Stimulated activated CD8-positive, alpha-beta memory T cell treated with anti-CD3 and anti-CD28 coated beads, Interleukin-2, amount 100 ng/mL, for 48 hours (primary cell): ENCODE results near the gene NID2.

ENCODE experiments used
- DNase-seq, 2 donors: peaks; one replicate each; pipeline ENCODE4 v3.0.0-alpha.2; 2020; ENCODE audit warnings: low read depth in 2 of 2

Gene NID2

DNA sequence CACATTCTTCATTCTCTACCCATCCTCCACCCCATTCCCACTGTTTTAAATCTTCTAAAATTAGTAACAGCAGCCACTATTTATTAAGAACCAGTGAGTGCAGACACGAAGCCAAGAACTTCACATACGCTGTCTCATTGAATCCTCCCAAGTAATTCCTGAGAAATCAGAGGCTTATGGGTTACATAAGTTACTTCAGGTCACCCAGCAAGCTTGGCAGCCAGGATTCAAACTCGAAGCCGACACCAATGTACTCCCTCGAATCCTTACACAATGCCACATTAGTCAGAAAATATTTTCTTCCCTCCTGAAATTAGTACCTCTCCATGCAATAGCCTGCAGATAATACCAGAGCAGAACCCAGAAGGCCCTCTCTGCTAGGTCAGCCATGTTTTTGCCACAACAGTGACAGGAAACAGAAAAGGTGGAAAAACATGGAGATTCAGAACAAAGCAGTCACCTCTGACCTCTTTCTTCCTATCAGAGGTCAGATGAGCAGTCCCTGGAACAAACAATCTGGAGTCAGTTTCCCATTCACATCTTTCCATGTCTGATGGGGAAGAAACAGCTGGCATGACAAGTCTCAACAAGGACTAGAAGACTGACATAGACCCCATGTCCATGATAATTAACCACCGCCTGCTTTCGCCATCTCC, 16.4 kb downstream of the NID2 start:
- no peak for DNase-seq

DNA sequence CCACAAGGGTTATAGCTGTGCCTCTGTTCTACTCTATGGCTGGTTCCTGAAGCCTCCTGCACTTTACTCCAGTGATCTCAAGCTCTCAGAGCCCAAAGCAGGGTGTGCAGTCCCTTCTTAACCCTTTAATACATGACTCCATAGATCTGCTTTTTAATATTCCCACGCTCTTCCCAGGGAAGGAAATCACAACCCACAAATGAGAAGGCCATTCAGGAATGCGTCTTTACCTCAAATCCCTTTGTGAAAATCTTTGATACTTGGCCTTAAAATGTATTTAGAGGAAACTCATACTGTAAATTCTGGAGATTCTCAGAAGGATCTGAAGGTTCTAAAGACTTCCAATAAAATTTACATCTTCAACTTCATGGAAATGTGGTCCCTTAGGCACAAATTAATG, 17.0 kb downstream of the NID2 start:
- DNase-seq = no peak

DNA sequence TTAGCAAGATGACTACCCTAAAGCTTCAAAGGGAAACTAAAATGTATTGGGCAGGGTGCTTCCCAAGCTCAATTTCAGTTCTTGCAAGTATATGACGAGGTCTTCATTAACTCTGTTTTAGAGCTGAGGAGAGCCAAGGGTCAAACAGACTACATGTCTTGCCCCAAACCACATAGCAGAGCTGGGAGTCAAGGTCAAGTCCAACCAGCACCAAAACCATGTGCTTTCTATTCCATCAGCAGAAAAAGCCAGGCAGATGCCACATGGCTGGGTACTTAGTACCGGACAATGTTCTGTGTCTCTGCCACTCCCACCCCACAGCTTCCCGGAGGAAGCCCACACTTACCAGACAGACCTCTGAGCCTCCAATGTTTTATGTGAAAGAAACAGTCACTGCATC, 17.6 kb downstream of the NID2 start:
- no peak for DNase-seq

DNA sequence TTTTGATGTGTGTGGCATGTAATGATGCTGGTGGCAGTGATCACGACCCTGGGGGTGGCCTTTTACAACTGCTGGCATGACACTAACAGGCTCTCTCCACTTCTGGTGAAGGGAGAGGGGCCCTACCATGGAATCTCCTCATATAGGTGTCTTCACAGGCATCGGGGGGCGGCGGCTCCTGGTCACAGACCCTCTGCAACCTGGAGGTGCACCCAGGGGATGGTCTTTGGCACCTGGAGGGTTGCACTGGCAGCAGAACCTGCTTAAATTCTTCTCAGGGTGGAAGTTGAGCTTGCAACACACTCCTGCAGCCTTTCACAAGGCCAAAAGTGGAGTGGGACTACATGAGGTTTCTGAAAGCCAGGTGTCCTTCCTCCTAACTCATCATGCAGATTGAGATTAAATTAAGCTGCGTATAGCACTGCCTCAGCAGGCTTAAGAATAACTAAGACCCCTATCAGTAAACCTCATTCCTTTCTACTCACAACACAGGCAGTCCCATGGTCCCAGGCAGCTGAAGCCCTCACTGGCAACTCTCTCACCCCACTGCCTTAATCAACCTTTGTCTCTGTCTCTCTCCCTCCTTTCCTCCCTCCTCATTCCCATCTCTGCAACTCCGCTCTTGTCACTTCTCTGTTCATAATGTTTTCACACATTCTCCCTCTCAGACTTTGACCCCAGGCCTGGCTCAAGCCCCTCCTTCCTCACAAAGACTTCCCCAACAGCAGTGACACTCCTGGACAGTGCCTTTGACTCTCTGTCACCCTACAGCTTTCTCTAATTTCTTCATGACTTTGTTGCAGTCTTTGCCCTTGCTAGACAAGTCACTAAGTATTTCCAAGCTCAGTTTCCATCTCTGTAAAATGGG, 18.9 kb downstream of the NID2 start:
- no peak for DNase-seq

DNA sequence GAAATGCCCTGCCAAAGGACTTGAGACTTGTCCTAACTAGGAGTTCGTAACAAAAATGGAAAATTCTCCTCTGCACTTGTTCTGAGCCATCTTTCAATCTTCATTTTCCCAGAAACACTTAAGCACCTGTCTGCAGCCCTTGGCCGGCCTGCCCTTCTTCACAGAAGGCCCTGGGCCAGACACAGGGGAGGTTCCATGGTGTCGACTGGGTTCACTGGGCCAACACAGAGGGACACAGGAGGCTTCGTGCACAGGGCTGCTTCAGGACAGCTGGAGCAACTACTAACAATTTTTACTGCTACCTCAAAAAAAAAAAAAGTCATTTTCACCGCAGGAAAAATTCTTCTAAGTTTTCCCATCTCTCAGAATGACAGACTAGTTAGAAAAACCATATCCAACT, 19.6 kb downstream of the NID2 start:
- DNase-seq = no peak

DNA sequence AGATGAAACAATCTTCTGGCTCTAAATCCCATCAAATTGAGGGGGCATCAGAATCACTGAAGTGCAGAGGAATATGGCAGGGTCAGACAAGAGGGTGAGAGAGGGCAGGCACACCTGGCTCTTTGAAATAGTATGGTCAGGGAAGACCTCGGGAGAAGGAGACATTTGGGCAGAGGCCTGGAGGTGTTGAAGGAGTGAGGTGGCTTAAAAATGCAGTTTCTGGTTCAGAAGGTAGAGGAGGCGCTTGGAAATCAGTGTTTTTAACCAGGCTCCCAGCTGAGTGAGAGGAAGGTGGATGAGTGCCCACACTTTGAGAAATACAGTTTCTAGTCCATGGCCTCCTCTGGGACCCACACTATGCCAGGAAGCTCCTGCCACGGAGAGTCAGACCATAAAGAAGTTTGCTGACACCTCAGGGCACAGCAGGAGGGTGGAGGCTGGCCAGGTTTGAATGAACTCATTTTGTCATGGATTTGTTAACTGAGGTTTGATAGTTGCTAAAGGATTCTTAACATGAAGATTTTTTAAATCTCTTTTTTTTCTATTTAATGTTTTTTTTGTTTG, 20.1 kb downstream of the NID2 start:
- no peak for DNase-seq

DNA sequence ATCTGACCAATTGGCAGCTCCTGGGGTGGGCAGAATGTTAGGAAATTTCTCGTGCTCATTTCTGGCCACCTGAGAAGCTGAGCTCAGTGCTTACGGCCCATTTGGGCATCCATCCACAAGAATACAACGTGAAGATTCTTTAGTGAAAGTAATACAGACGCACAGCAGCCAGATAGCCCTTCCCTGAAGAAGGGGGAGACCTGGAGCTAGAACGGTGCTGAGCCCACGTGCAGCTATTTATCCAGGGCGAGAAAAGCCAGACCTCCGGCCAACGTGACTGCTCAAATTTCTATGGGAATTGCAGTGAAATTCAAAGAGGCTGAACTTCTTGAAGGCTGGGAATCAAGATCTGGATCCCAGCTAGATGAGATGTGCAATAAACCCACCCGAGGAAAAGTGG, 20.7 kb downstream of the NID2 start:
- DNase-seq = no peak

DNA sequence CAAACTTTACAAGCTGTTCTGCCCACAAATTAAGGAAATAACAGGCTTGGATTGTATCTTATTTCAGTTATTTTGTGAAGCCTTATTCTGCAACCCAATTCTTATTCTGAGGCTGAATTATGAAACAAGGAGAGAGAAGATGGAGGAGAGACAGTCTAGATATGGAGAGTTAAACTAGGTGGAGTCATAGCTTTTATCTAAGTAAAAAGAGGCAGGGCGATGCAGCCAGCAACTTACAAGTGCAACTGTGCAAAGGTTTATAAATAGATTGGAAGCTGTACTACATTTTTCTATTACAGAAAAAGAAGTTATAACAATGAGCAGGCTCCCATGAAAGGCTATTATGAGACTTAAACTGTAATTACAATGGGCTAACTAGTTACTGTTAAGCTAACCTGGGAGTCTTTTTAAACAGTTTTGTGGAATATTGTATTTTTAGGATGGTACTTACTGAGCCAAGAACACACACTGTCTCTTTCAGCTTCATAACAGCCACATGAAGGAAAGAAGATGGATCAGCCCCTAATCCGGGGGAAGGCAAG, 22.4 kb downstream of the NID2 start:
- DNase-seq = no peak

DNA sequence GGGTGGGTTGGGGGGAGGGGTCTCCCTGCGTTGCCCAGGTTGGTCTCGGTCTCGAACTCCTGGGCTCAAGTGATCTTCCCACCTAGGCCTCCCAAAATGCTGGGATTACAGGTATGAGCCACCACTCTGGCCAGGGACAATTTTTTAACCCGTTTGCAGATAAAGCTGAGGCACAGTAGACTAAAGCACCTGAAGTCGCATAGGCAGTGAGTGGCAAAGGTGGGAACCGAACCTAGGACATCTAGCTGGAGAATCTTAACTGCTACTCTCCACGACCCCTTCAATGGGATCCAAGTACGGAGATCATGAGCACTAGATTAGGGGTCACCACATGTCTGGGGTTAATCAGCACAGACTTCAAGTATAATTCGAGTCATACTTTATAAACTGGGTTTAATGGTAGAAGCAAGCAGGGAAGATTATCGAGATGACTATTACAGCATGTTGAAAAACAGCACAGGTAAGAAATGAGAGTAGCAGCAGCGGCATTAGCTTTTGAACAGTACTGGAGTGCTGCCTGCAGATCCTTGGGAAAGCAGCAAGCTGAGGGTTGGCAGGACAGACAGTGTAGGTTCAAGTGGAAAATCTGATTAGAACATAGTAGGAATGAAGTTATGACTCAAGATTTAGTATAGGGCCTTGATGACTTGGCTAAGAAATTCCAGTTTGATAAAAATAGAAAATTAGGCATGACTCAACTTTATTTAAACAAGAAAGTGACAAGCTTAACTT, 23.9 kb downstream of the NID2 start:
- DNase-seq = no peak

DNA sequence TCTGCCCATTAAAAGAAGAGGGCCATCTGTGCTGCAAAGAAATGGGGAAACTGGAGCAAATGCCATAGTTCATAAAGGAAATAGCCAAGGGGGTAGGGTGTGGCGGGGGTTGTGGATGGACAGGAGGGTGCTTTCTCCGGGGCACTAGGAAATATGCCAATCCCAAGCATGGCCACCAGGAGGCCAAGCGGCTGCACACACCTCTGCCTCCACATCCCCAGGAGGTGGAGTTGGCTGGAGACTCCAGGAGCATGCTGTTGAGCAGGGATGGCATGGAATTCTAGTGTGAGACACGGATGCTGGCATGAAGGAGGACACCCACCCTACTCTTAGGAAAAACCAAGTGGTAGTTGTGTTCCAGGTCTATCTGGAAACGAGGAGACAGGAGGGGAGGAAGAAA, 25.2 kb downstream of the NID2 start:
- peak; percentile 30 to 33 for DNase-seq

DNA sequence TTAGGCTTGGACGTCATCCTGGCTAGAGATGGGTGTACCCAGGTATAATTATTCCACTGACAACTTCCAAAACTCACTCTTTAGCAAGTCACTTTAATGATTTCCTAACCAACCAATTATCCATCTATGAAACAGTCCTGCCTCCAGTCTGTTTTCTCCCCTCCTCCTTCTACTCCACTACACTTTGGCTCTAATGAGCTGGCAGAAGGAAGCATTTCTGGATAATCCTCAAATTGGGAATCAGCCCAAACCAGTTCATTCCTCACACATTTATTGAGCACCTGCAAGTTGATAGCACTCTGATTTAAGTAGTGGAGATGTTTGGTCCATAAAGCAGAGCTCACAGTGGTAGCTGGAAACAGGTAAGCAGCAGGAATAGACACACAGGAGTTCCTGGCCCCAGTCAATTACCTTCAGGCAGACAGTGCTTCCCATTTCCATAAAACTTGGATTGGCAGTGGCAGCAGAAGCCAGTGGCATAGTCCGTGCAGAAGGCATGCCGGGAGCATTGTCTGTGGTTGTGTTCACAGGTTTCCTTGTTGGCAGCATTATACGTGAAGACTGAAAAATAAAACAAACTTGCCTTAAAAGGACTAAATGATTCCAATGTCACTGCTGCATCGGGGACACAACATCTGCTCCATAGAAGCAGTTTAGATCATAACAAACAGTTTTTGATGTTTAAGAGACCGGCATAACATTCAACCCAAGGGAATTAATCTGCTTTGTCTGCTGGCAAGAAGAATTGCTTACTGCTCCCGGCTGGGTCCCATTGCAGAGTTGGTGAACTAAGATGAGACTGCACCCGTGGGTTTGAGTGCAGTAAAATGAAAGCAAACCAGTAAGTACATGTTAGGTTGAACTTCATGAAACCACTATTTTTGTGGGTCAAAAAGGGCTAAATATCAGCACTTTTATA, 26.2 kb downstream of the NID2 start:
- no peak for DNase-seq

DNA sequence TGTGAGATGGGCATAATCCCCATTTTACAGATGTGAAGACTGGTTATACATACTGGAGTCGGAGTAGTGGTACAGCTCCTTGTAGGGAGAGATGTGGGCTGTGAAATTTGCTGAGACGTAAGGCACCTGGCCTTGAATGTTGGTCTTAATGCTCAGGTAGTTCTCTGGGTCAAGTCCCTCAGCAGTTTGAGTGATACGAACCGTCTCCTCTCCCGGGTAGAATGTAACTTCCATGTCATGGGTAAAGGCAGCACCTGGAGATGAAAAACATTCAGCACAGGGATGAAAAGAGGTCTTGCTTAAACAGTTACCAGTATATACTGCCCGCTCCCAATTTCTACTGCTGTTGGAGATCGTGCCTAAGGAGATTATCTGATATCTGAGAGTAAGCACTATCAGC, 28.3 kb downstream of the NID2 start:
- no peak for DNase-seq

DNA sequence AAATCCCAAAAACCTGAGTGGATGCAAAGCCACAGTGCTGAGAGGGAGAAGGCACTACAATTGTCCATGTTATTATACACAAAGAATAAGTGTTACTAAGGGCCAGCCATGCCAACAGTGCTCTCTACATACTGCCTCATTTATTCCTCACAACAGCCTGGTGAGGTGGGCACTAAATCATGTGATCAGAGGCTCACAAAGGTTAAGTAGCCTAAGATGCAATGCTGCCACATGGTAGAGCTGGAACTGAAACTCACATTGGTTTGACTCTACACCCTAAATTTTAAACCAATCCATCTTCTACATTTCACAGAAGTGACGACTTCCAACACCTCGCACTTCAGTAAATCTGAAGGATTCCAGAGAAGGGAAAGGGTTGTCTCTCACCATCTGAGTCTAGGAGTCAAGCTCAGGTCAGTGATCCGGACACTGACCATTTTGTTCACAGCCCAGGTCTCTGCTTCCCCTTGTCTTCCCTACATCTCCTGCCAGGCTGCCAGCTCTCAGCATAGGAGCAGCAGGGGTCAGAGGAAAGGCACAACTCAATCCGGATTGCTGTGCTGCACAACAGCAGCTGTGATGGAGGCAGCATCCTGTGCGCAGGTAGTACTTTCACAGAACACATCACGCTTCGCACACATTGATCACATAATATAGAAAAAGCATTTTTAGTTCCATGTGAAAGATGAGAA, 29.6 kb downstream of the NID2 start:
- no peak for DNase-seq

DNA sequence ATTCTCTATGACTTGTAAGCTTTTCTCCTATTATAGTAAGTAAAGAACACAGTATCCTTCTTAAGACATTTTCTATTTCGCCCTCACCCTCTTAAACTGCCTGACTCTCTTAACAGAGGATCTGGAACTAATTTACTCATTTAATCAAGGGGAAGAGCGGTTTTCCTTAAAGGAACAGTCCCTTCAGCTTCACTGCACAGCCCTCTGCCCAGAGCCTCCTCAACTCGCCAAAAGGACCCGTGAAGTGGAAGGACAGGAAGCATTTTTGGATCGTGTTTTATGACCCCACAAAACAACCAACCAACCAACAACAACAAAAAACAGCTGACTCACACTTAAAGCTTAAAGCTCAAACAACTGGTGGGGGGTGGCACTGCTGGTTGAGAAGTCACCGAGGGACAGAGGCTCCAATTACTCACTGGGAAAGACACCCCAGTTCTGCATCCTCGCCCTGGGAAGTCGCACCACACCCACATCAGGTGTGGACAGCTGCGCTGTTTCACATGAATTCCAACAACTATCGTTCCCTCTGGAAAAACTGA, 35.7 kb downstream of the NID2 start:
- DNase-seq = no peak

DNA sequence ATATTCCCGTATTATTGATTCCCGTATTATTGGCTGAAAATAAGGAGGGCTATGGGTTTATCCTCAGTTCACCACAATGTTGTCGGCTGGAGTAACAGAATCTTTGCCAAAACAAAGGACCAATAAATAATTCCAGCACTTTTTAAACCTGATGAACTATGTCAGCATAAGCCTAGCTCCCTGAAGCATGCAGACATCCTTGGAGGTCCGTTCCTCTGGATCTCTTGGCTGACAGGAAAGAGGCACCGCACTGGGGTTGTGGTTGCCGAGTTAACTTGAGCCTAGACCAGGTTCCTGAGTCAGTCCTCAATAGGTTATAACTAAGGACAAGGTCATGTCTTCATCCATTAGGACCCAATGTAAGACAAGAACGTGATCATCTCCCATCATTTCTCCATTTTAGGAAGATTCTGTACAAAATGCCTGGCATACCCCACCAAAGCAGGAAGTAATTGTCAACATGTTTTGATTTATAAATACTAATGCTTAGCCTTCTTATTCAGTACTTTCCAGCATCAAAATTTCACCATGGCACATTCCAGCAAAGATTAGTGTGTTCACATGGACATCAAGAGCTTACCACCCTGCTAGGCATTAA, 36.6 kb downstream of the NID2 start:
- DNase-seq = no peak

DNA sequence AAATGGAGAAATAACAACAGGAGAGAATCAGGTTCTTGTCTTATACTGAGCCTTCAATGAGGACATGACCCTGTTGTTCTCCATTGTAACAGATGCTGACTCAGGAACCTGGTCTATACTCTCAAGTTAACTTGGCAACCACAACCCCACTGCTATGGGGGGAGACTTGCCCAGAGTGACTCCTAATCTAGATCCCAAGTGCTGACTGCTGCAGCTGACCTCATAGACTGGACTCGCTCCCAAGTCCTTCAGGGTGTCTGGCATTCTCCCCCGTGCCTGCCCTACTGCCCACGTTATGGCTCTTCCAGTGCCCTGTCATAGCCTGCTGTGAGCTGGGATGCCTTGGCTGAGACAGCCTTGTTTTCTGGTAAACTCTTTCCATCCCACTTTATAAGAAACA, 37.1 kb downstream of the NID2 start:
- no peak for DNase-seq

DNA sequence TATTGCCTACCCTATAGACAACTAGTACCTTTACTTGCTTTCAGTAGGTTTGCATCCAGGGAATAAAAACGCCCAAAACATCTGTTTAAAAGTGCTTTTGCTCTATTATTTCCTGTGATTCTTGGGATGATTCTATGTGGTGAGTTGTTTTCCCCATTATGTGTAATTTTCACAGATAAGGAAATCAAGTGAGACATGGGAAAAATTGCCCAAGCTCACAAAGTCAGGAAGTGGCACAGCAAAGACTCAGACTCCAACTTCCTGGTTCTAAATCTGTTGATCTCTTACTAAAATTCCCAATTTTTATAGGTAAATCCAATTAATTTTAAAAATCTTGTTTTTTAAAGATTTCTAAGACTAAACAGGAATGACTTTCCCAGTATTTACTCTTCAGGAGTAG, 39.0 kb downstream of the NID2 start:
- no peak for DNase-seq

DNA sequence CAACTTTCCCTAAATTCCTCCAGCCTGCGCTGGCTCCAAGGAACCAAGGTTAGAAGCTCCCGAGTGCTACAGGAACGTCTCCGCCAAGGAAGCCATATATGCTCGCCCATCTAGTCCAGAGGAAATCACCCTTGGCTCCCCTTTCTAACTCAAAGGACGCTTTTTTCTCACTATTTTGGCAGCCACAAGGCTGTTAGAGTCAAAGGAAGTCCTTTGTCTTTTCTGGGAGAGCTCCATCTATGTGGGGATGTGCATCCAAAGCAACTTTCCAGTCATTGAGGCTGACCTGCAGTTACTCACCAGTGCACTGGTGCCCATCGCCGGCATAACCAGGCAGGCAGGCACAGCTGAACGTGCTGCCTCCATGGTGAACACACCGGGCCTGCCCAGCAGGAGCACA, 42.0 kb downstream of the NID2 start:
- no peak for DNase-seq

DNA sequence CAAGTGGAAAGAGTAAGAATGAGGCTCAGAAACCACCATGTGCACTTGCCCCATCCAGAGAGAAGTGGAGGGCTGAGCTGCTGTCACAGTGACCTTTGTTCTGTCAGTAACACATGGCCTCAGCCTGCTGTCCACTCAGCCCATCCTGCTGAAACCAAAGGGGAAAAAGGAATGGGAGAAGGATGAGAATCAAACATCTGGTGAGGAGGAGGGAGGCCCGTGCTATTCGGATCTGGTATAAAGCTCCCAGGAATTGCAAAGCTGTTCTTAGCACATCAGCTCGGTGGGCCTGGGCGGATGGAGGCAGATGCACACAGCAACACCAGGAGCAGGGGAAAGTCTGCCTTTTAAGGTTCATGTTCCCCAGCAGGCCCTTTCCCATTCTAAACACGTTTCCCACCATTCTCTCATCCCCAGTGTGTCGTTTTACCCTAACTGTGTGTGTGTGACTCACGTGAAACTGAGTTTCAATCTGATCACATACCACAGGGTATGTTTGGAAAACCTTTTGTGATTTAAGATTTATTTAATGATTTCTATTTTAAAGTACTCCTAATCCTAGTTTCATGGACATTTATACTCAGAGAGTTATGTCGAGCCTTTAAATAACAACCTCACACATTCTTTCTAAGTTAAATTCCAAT, 42.7 kb downstream of the NID2 start:
- DNase-seq = no peak
